ENCODE data around the gene FHIT.

FHIT gene

DNA sequence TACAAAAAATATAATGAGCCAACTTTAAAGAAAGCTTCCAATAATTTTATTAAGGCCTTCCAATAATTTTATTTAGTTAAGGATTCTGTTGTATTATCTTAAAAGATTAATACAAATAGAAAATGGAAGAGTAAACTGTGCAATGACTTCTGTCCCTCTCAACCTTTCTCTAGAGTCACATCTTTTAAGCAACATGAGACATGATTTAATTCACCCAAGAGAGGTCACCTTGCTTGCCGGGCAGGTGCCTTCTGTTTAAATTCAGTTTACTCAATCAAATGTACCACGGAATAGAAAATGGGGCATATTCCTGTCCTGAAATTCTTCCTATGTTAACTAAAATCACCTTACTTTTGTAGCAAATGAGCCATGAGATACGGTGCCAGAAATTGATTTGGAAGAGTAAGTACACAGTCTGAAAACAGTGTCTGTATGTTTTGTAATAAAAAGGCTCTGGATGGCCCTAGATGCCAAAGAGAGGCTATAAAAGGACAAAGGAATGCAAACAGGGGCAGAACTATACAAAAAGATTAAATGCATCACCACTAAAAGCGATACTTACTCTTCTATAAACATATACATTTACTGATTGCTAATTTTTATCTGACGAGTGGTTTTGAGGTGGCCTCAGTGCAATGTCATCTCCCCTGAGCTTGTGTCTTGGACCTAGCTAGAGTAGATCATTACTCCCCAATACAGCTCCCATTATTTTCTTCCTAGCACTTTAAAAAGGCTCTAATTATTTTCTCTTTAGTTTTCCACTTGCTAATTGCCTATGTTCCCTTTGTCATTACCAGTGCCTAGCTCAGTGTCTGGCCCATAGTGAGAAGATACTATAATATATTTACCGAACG is 134.0 kb downstream of the FHIT start:
- Histone ChIP-seq H3K36me3 (no peaks in the 10 kb centered on the region), H3K27me3 (no peaks in the 10 kb centered on the region), H3K4me1 (ENCODE audit: control insufficient read depth in 1 of 2, insufficient read depth in 1 of 2, low read depth in 1 of 2, low read length in 1 of 2) (no peaks in the 10 kb centered on the region), H3K4me3 (ENCODE audit: low read depth in 1 of 2, low read length in 1 of 2) (no peak overlapping the region), H3K27ac (no peak overlapping the region), H3K9me3 (no peaks in the 10 kb centered on the region)
- TF ChIP-seq, protein P1, sequence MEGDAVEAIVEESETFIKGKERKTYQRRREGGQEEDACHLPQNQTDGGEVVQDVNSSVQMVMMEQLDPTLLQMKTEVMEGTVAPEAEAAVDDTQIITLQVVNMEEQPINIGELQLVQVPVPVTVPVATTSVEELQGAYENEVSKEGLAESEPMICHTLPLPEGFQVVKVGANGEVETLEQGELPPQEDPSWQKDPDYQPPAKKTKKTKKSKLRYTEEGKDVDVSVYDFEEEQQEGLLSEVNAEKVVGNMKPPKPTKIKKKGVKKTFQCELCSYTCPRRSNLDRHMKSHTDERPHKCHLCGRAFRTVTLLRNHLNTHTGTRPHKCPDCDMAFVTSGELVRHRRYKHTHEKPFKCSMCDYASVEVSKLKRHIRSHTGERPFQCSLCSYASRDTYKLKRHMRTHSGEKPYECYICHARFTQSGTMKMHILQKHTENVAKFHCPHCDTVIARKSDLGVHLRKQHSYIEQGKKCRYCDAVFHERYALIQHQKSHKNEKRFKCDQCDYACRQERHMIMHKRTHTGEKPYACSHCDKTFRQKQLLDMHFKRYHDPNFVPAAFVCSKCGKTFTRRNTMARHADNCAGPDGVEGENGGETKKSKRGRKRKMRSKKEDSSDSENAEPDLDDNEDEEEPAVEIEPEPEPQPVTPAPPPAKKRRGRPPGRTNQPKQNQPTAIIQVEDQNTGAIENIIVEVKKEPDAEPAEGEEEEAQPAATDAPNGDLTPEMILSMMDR (IDR thresholded peaks at IDR 0.05) = no peak

DNA sequence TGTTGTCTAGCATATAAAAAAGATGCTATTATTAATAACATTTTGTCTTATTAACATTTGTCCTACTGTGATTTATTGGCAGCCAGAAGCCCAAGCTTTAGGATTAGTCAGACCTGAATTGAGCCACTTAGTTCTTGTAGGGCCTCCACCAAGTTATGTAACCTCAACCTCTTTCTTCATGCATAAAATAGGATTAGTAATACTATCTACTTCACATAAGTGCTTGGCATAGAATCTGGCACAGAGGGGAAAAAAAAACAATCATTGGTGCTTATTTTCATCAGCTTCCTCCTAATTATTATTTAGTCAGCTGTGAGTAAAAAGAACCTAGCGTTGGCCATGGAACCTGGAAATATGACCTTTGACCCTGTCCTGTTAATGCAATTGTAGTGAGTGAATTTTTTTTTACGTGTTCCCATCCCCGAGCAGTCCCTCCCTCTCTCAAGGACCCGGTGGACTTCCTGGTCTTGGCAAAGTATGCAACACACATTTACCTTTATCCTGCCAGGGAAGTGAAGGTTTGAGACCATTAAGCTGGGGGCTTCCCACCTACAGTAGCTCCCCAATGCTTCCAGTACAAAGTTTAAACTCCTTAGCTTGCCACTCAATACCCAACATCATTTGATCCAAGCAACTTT is 136.8 kb downstream of the FHIT start:
- Histone ChIP-seq H3K4me1 (ENCODE audit: control insufficient read depth in 1 of 2, insufficient read depth in 1 of 2, low read depth in 1 of 2, low read length in 1 of 2) (no peaks in the 10 kb centered on the region), H3K4me3 (ENCODE audit: low read depth in 1 of 2, low read length in 1 of 2) (no peak overlapping the region), H3K27me3 (no peaks in the 10 kb centered on the region), H3K27ac (no peak overlapping the region), H3K9me3 (no peaks in the 10 kb centered on the region), H3K36me3 (no peaks in the 10 kb centered on the region)
- TF ChIP-seq, protein P1 (IDR thresholded peaks at IDR 0.05) = no peak

DNA sequence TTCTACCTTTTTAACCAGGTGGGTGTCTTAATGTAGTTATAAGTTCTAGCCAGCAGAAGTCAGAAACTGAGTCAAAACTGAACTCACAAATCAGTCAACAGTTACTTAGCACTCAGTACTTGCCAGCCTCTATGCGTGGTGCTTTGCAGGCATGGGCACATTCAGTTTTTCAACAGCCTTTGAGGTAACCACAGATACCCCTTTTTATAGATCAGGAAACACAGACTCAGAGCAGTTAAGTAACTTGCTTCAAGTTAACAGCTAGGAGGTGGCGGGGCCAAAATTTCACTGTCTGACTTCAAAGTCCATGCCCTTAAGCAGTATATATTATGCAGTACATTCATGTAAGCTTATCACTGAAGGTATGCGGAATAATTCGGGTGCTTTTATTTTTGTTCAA is 139.4 kb downstream of the FHIT start:
- no peaks in the 10 kb centered on the region for H3K9me3 ChIP-seq
- no peak overlapping the region for H3K27ac ChIP-seq
- no peaks in the 10 kb centered on the region for H3K36me3 ChIP-seq
- no peak overlapping the region for H3K4me3 ChIP-seq (ENCODE audit: low read depth in 1 of 2, low read length in 1 of 2)
- no peaks in the 10 kb centered on the region for H3K4me1 ChIP-seq (ENCODE audit: control insufficient read depth in 1 of 2, insufficient read depth in 1 of 2, low read depth in 1 of 2, low read length in 1 of 2)
- TF ChIP-seq, protein P1 (IDR thresholded peaks at IDR 0.05) = no peak
- no peaks in the 10 kb centered on the region for H3K27me3 ChIP-seq

DNA sequence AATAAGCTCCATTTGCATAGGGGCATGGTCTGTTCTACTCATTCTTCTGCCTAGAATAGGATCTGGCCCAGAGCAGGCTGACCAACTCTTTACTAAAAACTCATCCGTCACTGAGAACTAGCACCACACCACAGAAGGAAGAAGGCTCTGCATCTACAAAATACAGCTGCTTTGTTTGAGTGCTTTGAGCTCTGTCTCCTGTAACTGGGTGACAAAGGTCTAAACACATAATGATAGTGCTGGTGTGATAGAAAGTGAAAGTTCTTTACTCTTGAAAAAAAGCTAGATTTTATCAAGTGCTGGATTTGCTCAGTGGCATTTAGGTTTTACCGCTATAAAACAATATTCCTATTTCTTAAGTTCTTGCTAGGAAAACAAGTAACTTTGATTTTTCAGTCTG is 140.7 kb downstream of the FHIT start:
- Histone ChIP-seq H3K4me3 (ENCODE audit: low read depth in 1 of 2, low read length in 1 of 2) (no peak overlapping the region), H3K36me3 (no peaks in the 10 kb centered on the region), H3K27me3 (no peaks in the 10 kb centered on the region), H3K9me3 (no peaks in the 10 kb centered on the region), H3K4me1 (ENCODE audit: control insufficient read depth in 1 of 2, insufficient read depth in 1 of 2, low read depth in 1 of 2, low read length in 1 of 2) (no peaks in the 10 kb centered on the region), H3K27ac (no peak overlapping the region)
- TF ChIP-seq, protein P1 (IDR thresholded peaks at IDR 0.05) = no peak

DNA sequence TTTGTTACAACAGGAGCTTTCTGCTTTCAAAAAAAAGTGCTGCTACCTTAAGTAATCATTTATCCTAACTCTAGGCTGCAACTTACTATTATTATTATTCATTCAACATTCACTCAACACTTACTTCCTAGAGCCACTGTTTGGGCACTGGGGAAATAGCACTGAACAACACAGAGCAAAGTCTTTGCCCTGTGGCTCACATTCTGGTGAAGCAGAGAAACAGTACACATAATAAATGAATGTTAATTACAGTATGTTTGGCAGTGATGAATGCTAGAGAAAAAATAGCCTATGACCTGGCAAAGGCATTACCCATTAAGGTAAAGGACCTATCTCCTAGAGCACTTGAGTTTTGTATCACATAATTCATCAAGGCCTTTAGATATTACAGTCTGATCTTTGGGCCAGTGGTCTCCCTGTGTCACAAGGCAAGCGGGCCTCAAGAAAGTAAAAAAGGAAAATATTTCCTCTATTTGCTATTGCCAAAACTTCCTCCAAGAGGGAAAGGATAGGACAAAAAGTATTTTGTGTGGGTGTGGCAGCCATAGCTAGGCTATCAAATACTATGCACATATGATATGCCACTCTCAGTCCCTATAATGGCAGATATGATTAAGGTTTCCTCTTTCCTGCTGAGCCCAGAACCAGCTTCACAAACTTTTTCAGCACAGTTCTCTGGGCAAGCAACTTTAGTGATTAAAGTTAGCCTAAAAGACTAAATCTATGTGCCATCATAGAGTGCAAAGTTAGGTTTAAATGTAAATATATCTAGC is 142.8 kb downstream of the FHIT start:
- no peaks in the 10 kb centered on the region for H3K27me3 ChIP-seq
- no peak overlapping the region for H3K27ac ChIP-seq
- no peaks in the 10 kb centered on the region for H3K36me3 ChIP-seq
- TF ChIP-seq, protein P1 (IDR thresholded peaks at IDR 0.05) = no peak
- H3K4me1 ChIP-seq (ENCODE audit: control insufficient read depth in 1 of 2, insufficient read depth in 1 of 2, low read depth in 1 of 2, low read length in 1 of 2) = no peaks in the 10 kb centered on the region
- no peak overlapping the region for H3K4me3 ChIP-seq (ENCODE audit: low read depth in 1 of 2, low read length in 1 of 2)
- H3K9me3 ChIP-seq = no peaks in the 10 kb centered on the region

Data from neutrophil (primary cell).